Keratinocyte (primary cell): Measurements from ENCODE around the gene SERGEF. TPM values are rescaled to one million over a fixed set of nuclear protein-coding genes. Genes with fewer than 3 reads are reported as not detected.

Experiments used
- DNase-seq: peaks from one replicate; pipeline ENCODE4 v3.0.0-alpha.2; 2011; ENCODE audit warnings: low read depth, missing footprints, low spot score
- FAIRE-seq: peaks from 2 replicates; lab custom pipeline; 2011; peaks lifted over from hg19 to GRCh38; lab: Jason Lieb, UNC
- H2AFZ ChIP-seq: 2 replicates; pipeline ENCODE4 v1.6.0; 2012; ENCODE audit warnings: low read length, control low read depth, inconsistent platforms; ENCODE audit not compliant: control insufficient read depth
- H3K27ac ChIP-seq: 2 replicates; pipeline ENCODE4 v1.5.1; 2011; ENCODE audit warnings: low read length; ENCODE audit not compliant: control insufficient read depth, insufficient read depth
- H3K27me3 ChIP-seq: 3 replicates; pipeline ENCODE4 v1.6.0; 2011; ENCODE audit warnings: low read length; ENCODE audit not compliant: control insufficient read depth, insufficient read depth; ENCODE audit errors: extremely low read depth
- H3K36me3 ChIP-seq, 2 experiments: 2 replicates in 1 of 2; 3 replicates in 1 of 2; pipeline ENCODE4 v1.5.1; 2011; ENCODE audit warnings: low read length in 2 of 2, mild to moderate bottlenecking in 1 of 2; ENCODE audit not compliant: control insufficient read depth in 2 of 2, insufficient read depth in 2 of 2; ENCODE audit errors: extremely low read depth in 1 of 2
- H3K4me1 ChIP-seq: 3 replicates; pipeline ENCODE4 v1.5.1; 2011; ENCODE audit warnings: low read length; ENCODE audit not compliant: control insufficient read depth, insufficient read depth; ENCODE audit errors: extremely low read depth
- H3K4me2 ChIP-seq: 3 replicates; pipeline ENCODE4 v1.6.0; 2011; ENCODE audit warnings: low read depth, low read length; ENCODE audit not compliant: control insufficient read depth, insufficient read depth; ENCODE audit errors: extremely low read depth
- H3K4me3 ChIP-seq, 3 experiments: fragments of 200-600 bp in 1 of 3; sonication (generic) in 1 of 3; 2 replicates in 2 of 3; 3 replicates in 1 of 3; pipeline ENCODE4 v1.5.1; 2011 to 2016; ENCODE audit warnings: low read length in 3 of 3, mild to moderate bottlenecking in 3 of 3, control low read depth in 2 of 3, inconsistent platforms in 1 of 3, low read depth in 1 of 3, mixed read lengths in 1 of 3, mixed run types in 1 of 3, moderate library complexity in 1 of 3; ENCODE audit not compliant: control insufficient read depth in 2 of 3, insufficient read depth in 2 of 3; ENCODE audit errors: extremely low read depth in 1 of 3
- H3K79me2 ChIP-seq: 2 replicates; pipeline ENCODE4 v1.6.0; 2012; ENCODE audit warnings: low read length; ENCODE audit not compliant: control insufficient read depth, insufficient read depth
- H3K9ac ChIP-seq: 3 replicates; pipeline ENCODE4 v1.6.0; 2011; ENCODE audit warnings: low read length; ENCODE audit not compliant: control insufficient read depth, insufficient read depth; ENCODE audit errors: extremely low read depth
- H3K9me1 ChIP-seq: 3 replicates; pipeline ENCODE4 v1.6.0; 2011; ENCODE audit warnings: low read length; ENCODE audit not compliant: control insufficient read depth, insufficient read depth; ENCODE audit errors: extremely low read depth
- H3K9me3 ChIP-seq: 2 replicates; pipeline ENCODE4 v1.5.1; 2012; ENCODE audit warnings: low read depth, low read length; ENCODE audit not compliant: control insufficient read depth
- H4K20me1 ChIP-seq: 3 replicates; pipeline ENCODE4 v1.6.0; 2011; ENCODE audit warnings: low read length; ENCODE audit not compliant: control insufficient read depth, insufficient read depth; ENCODE audit errors: extremely low read depth
- CTCF ChIP-seq, 3 experiments: IDR thresholded peaks in 1 of 3; conservative IDR thresholded peaks in 1 of 3; optimal IDR thresholded peaks in 1 of 3; 2 replicates in 2 of 3; 3 replicates in 1 of 3; pipeline versions ENCODE3 to v1.5.1; 2011; ENCODE audit warnings: low read length in 3 of 3, mild to moderate bottlenecking in 3 of 3, moderate library complexity in 2 of 3, control low read depth in 1 of 3, inconsistent platforms in 1 of 3; ENCODE audit not compliant: insufficient read depth in 2 of 3; ENCODE audit errors: extremely low read depth in 1 of 3
- EZH2 ChIP-seq: IDR thresholded peaks from one replicate; pipeline ENCODE4 v1.6.1; 2012; ENCODE audit warnings: inconsistent platforms, mild to moderate bottlenecking, low read length, moderate library complexity
- dilution Hi-C: fragments of 300-500 bp; cut with MboI; formaldehyde crosslinking; loops from one replicate; pipeline ENCODE4 v1.7.0; 2020; ENCODE audit warnings: low sequenced_read_pairs; ENCODE audit not compliant: extremely low pct_ligation_motif_present
- polyA plus RNA-seq, 5 experiments: library from polyadenylated mRNA; depleted of rRNA in 3 of 5; stranded (reverse) in 3 of 5; stranded (forward) in 1 of 5; unstranded in 1 of 5; fragments of >200 nt; gene quantifications; 1 replicate in 1 of 5; 2 replicates in 3 of 5; 3 replicates in 1 of 5; pipeline versions ENCODE4 v1.2.1 to v1.2.3, GENCODE V29; 2011 to 2012; ENCODE audit warnings: missing spikeins in 2 of 5, low read depth in 1 of 5, low replicate concordance in 1 of 5

Gene SERGEF
- polyA plus RNA-seq, 1 donor (not counting 4 experiments of a cell fraction or from before 2014, with no cell fraction given) = 15.6 TPM

DNA sequence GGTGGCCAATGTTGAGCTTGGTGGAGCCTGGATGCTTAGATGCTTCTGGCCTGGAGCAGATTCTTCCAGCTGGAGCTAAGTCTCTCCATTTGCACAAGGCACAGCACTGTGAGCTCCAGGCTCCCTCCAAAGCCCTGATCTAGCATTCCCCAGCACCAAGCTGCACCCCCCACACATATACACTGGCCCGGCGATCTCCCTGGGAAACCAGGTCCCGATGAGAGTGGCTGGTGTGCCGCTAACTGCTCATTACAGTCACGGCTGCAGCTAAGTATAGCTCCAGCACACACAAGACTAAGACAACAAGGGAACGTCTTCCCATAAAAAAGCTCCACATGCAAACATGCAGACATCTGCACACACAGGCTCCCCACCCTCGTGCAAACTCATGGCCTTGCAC is 260.7 kb downstream of the SERGEF start:
- H3K9me1 ChIP-seq = no peaks in the 10 kb centered on the region
- no peak overlapping the region for H3K9ac ChIP-seq
- H3K4me3 ChIP-seq = no peak overlapping the region
- FAIRE-seq (no peak), DNase-seq (no peak)
- dilution Hi-C loops = no loop called here
- no peaks in the 10 kb centered on the region for H3K36me3 ChIP-seq
- H3K4me1 ChIP-seq = no peaks in the 10 kb centered on the region
- no peak overlapping the region for H3K27ac ChIP-seq
- no peak overlapping the region for H2AFZ ChIP-seq
- no peaks in the 10 kb centered on the region for H4K20me1 ChIP-seq
- H3K27me3 ChIP-seq = no peaks in the 10 kb centered on the region
- TF ChIP-seq CTCF (optimal IDR thresholded peaks at IDR 0.05 in 1 of 3, IDR thresholded peaks at IDR 0.05 in 1 of 3, conservative IDR thresholded peaks at IDR 0.05 in 1 of 3; ENCODE audit: extremely low read depth in 1 of 3, insufficient read depth in 2 of 3, low read length in 3 of 3) (no peak), EZH2 (no peak)
- no peak overlapping the region for H3K4me2 ChIP-seq
- no peaks in the 10 kb centered on the region for H3K79me2 ChIP-seq
- H3K9me3 ChIP-seq = no peaks in the 10 kb centered on the region

- Histone ChIP-seq H3K9me3 (no peaks in the 10 kb centered on the region), H3K9me1 (no peaks in the 10 kb centered on the region), H3K9ac (no peak overlapping the region), H3K79me2 (no peaks in the 10 kb centered on the region), H3K27ac (no peak overlapping the region), H2AFZ (no peak overlapping the region), H3K4me3 (no peak overlapping the region), H3K36me3 (no peaks in the 10 kb centered on the region), H3K4me2 (no peak overlapping the region), H4K20me1 (no peaks in the 10 kb centered on the region), H3K27me3 (peaks cover 3% of the 10 kb centered on the region), H3K4me1 (no peaks in the 10 kb centered on the region)
- TF ChIP-seq CTCF (optimal IDR thresholded peaks at IDR 0.05 in 1 of 3, IDR thresholded peaks at IDR 0.05 in 1 of 3, conservative IDR thresholded peaks at IDR 0.05 in 1 of 3; ENCODE audit: extremely low read depth in 1 of 3, insufficient read depth in 2 of 3, low read length in 3 of 3) (no peak), EZH2 (no peak)
- FAIRE-seq (no peak), DNase-seq (no peak)
- dilution Hi-C loops = no loop called here
Measured at GRCh38 chr11:17751558-17751957, 261.3 kb downstream of the SERGEF start.
